Neural cell (in vitro differentiated cells): Measurements from ENCODE around the gene MYO3B. TPM values are rescaled to one million over a fixed set of nuclear protein-coding genes. Genes with fewer than 3 reads are reported as not detected.

Experiments
- H2AFZ ChIP-seq: fragments of 200-600, 300-800 bp; sonication (generic), shearing (Covaris generic); 2 replicates; pipeline ENCODE4 v1.6.0; 2014; ENCODE audit warnings: low read depth, mild to moderate bottlenecking, antibody characterized with exemption, low read length, moderate library complexity
- H3F3A ChIP-seq: fragments of 200-600 bp; shearing (Covaris generic); 2 replicates; pipeline ENCODE4 v1.6.1; 2016; ENCODE audit warnings: mild to moderate bottlenecking, moderate library complexity, mixed read lengths, antibody characterized with exemption, low read length; ENCODE audit not compliant: insufficient read depth, poor library complexity, severe bottlenecking
- H3K27ac ChIP-seq: fragments of 200-600, 300-800 bp; sonication (generic), shearing (Covaris generic); 2 replicates; pipeline ENCODE4 v1.5.1; 2014; ENCODE audit warnings: mild to moderate bottlenecking, low read length, moderate library complexity
- H3K27me3 ChIP-seq: fragments of 300-800, 200-600 bp; sonication (generic), shearing (Covaris generic); 2 replicates; pipeline ENCODE4 v1.6.0; 2014; ENCODE audit warnings: mild to moderate bottlenecking, low read depth, low read length, moderate library complexity; ENCODE audit not compliant: insufficient read depth
- H3K36me3 ChIP-seq: fragments of 300-800, 200-600 bp; sonication (generic), shearing (Covaris generic); 2 replicates; pipeline ENCODE4 v1.5.1; 2014; ENCODE audit warnings: mild to moderate bottlenecking, antibody characterized with exemption, low read length, moderate library complexity; ENCODE audit not compliant: insufficient read depth
- H3K4me2 ChIP-seq: fragments of 300-800, 200-600 bp; sonication (generic), shearing (Covaris generic); 2 replicates; pipeline ENCODE4 v1.6.0; 2014; ENCODE audit warnings: mild to moderate bottlenecking, low read length
- H3K4me3 ChIP-seq: fragments of 300-800, 200-600 bp; sonication (generic), shearing (Covaris generic); 2 replicates; pipeline ENCODE4 v1.5.1; 2014; ENCODE audit warnings: mild to moderate bottlenecking, low read length, moderate library complexity
- H3K79me2 ChIP-seq: fragments of 200-600 bp; shearing (Covaris generic); replicated peaks from 2 replicates; pipeline ENCODE4 v1.6.0; 2014; ENCODE audit warnings: mild to moderate bottlenecking, low read length, moderate library complexity; ENCODE audit not compliant: insufficient read depth
- H3K9ac ChIP-seq: fragments of 300-800, 200-600 bp; sonication (generic), shearing (Covaris generic); 2 replicates; pipeline ENCODE4 v1.6.1; 2016; ENCODE audit warnings: mild to moderate bottlenecking, low read length, mixed read lengths
- H3K9me2 ChIP-seq: fragments of 200-600 bp; shearing (Covaris generic); 2 replicates; pipeline ENCODE4 v1.6.1; 2016; ENCODE audit warnings: mild to moderate bottlenecking, low read length, mixed read lengths; ENCODE audit not compliant: insufficient read depth
- H3K9me3 ChIP-seq: fragments of 200-600, 300-800 bp; sonication (generic), shearing (Covaris generic); 2 replicates; pipeline ENCODE4 v1.6.1; 2016; ENCODE audit warnings: mild to moderate bottlenecking, mixed run types, low read length, moderate library complexity, mixed read lengths
- H4K20me1 ChIP-seq: fragments of 200-600 bp; shearing (Covaris generic); 2 replicates; pipeline ENCODE4 v1.6.1; 2016; ENCODE audit warnings: mild to moderate bottlenecking, mixed run types; ENCODE audit not compliant: insufficient read depth
- EP300 ChIP-seq: fragments of 450-650 bp; conservative IDR thresholded peaks from 2 replicates; pipeline ENCODE4 v1.6.1; 2014; ENCODE audit warnings: antibody characterized with exemption, mild to moderate bottlenecking, moderate library complexity; ENCODE audit not compliant: poor library complexity, severe bottlenecking
- EZH2 ChIP-seq: fragments of 200-600, 300-800 bp; shearing (Covaris generic), sonication (generic); IDR thresholded peaks from 2 replicates; pipeline ENCODE4 v1.6.1; 2014; ENCODE audit warnings: antibody characterized with exemption, low read length, borderline replicate concordance, mild to moderate bottlenecking; ENCODE audit not compliant: insufficient read depth, poor library complexity, severe bottlenecking
- MXI1 ChIP-seq: fragments of 450-650 bp; conservative IDR thresholded peaks from 2 replicates; pipeline ENCODE4 v1.6.1; 2014; ENCODE audit warnings: antibody characterized with exemption, mild to moderate bottlenecking; ENCODE audit not compliant: poor library complexity, severe bottlenecking
- POLR2AphosphoS5 ChIP-seq: IDR thresholded peaks from 2 replicates; pipeline ENCODE4 v1.6.1; 2012
- RAD21 ChIP-seq: fragments of 450-650 bp; conservative IDR thresholded peaks from 2 replicates; pipeline ENCODE4 v1.6.1; 2014; ENCODE audit warnings: antibody characterized with exemption, mild to moderate bottlenecking, moderate library complexity
- SMC3 ChIP-seq: fragments of 450-650 bp; conservative IDR thresholded peaks from 2 replicates; pipeline ENCODE4 v1.6.1; 2014; ENCODE audit warnings: antibody characterized with exemption, mild to moderate bottlenecking, moderate library complexity; ENCODE audit not compliant: poor library complexity
- TAF1 ChIP-seq: IDR thresholded peaks from 2 replicates; pipeline ENCODE4 v1.6.1; 2012; ENCODE audit warnings: low read depth
- polyA plus RNA-seq: library from polyadenylated mRNA; depleted of rRNA; stranded (reverse); fragments of >200 nt; gene quantifications from 2 replicates; pipeline ENCODE4 v1.2.3, GENCODE V29; 2014
- TF ChIP-seq, protein P1 (sequence below): IDR thresholded peaks from 2 replicates; pipeline ENCODE4 v1.6.1; 2012; ENCODE audit warnings: borderline replicate concordance
- TF ChIP-seq, protein P2 (sequence below): fragments of 450-650 bp; IDR thresholded peaks from 2 replicates; pipeline ENCODE4 v1.5.1; 2014; ENCODE audit warnings: antibody characterized with exemption, mild to moderate bottlenecking, moderate library complexity; ENCODE audit not compliant: poor library complexity, severe bottlenecking

Gene MYO3B
- polyA plus RNA-seq, 1 donor from 2014 or later = 0.11 TPM

DNA sequence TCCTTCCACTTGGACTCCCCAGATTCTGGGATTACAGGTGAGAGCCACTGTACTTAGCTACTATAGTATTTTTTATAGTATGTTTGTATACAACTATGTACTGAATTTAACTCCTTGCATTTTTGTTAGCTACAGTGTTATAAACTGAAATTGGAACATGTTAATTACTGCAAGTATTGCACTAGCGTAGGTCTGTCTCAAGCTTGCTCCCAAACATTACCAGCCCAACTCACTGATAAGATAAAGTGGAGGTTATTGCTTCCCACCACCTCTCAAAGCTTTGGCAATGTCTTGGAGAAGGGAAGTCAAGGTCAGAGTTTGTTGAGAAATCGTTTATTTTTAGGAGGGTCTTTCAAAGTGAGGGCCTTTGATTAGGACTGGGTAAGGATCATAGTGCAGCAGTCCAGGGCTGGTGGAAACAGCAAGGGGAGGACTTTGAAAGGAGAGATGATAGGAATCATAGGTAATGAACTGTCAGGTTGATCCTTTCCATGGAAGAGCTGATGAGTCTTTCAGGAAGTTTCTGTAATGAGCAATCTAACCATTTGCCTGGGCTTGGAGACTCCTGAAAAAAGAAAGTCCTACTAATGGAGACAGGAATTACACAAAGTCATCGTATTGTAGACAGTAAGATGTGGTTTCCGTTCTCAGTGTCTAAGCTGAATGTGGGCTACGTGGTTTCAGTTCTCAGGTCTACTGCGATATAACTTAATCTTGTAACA lies 257.1 kb downstream of the MYO3B start:
- no peaks in the 10 kb centered on the region for H3K9me2 ChIP-seq
- no peak overlapping the region for H3K9ac ChIP-seq
- H3F3A ChIP-seq = no peaks in the 10 kb centered on the region
- no peak overlapping the region for H3K4me3 ChIP-seq
- H3K4me2 ChIP-seq = no peak overlapping the region
- no peaks in the 10 kb centered on the region for H3K27me3 ChIP-seq
- H3K27ac ChIP-seq = no peak overlapping the region
- H4K20me1 ChIP-seq = no peaks in the 10 kb centered on the region
- TF ChIP-seq EP300 = no peak
- H3K36me3 ChIP-seq = no peaks in the 10 kb centered on the region
- H3K9me3 ChIP-seq = no peaks in the 10 kb centered on the region
- H2AFZ ChIP-seq = no peak overlapping the region
- no peaks in the 10 kb centered on the region for H3K79me2 ChIP-seq

DNA sequence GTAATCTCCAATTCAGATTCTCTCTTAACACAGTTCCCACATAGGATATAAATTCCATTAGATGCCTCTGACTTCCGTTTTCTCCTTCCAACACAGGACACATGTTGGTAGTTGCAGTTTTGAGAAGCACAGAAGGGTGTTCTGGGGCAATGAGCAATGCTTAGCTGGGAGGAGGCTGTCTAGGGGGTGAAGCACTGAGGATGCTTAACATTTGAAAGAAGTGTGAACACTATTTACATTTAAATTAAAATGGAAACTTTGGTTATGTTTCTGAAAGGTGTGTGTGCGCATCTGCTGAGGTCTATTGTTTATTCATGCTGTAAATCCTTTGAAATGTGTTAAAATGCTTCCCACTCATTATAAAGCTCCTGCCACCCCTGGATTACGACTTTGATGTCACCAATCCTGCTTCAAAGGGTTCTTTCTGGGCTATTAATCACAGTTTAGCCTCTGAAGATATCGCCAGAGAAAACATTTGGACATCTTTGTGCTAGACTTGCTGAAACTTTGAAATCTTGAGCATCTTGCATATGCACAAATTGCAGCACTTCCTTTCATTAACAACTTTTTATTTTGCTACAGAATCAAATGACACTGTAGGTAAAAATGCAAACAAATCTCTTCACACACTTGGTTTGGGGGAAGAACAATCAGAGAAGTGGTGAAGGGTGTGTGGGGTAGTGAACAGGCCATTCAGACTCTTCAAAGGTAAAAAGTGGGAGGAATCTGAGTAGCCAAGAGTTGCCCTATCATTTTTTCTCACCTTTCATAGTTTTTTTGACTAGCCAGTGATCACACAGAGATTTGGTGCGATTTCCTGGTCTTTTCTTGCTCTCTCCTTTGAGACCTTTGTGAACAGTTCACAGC lies 258.4 kb downstream of the MYO3B start:
- no peak overlapping the region for H2AFZ ChIP-seq
- no peaks in the 10 kb centered on the region for H3K9me3 ChIP-seq
- no peaks in the 10 kb centered on the region for H3K27me3 ChIP-seq
- H3K79me2 ChIP-seq = no peaks in the 10 kb centered on the region
- TF ChIP-seq, protein P1, sequence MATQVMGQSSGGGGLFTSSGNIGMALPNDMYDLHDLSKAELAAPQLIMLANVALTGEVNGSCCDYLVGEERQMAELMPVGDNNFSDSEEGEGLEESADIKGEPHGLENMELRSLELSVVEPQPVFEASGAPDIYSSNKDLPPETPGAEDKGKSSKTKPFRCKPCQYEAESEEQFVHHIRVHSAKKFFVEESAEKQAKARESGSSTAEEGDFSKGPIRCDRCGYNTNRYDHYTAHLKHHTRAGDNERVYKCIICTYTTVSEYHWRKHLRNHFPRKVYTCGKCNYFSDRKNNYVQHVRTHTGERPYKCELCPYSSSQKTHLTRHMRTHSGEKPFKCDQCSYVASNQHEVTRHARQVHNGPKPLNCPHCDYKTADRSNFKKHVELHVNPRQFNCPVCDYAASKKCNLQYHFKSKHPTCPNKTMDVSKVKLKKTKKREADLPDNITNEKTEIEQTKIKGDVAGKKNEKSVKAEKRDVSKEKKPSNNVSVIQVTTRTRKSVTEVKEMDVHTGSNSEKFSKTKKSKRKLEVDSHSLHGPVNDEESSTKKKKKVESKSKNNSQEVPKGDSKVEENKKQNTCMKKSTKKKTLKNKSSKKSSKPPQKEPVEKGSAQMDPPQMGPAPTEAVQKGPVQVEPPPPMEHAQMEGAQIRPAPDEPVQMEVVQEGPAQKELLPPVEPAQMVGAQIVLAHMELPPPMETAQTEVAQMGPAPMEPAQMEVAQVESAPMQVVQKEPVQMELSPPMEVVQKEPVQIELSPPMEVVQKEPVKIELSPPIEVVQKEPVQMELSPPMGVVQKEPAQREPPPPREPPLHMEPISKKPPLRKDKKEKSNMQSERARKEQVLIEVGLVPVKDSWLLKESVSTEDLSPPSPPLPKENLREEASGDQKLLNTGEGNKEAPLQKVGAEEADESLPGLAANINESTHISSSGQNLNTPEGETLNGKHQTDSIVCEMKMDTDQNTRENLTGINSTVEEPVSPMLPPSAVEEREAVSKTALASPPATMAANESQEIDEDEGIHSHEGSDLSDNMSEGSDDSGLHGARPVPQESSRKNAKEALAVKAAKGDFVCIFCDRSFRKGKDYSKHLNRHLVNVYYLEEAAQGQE = no peak
- no peak for TF ChIP-seq EZH2
- no peaks in the 10 kb centered on the region for H4K20me1 ChIP-seq
- H3K4me2 ChIP-seq = no peak overlapping the region
- no peak overlapping the region for H3K4me3 ChIP-seq
- no peaks in the 10 kb centered on the region for H3K36me3 ChIP-seq
- H3K27ac ChIP-seq = no peak overlapping the region
- H3K9me2 ChIP-seq = no peaks in the 10 kb centered on the region
- H3F3A ChIP-seq = no peaks in the 10 kb centered on the region
- no peak overlapping the region for H3K9ac ChIP-seq

DNA sequence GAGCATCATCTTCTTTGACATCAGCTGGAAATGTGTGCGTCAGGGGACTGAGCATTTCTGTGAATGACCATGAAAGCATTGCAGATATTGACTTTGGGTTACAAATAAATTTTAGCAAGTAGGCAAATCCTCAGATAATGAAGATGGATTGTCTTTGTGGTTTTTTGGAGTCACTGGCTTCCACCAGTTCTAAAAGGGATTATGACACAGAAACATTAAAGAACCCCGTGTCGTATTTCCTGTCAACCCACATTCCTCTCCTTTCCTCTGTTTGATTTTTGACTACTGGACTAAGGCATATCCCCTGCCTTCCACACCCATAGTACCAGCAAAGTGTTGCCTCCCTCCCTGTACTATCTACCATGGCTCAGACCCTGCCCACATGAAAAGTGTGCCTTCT lies 268.1 kb downstream of the MYO3B start:
- TF ChIP-seq, protein P2, sequence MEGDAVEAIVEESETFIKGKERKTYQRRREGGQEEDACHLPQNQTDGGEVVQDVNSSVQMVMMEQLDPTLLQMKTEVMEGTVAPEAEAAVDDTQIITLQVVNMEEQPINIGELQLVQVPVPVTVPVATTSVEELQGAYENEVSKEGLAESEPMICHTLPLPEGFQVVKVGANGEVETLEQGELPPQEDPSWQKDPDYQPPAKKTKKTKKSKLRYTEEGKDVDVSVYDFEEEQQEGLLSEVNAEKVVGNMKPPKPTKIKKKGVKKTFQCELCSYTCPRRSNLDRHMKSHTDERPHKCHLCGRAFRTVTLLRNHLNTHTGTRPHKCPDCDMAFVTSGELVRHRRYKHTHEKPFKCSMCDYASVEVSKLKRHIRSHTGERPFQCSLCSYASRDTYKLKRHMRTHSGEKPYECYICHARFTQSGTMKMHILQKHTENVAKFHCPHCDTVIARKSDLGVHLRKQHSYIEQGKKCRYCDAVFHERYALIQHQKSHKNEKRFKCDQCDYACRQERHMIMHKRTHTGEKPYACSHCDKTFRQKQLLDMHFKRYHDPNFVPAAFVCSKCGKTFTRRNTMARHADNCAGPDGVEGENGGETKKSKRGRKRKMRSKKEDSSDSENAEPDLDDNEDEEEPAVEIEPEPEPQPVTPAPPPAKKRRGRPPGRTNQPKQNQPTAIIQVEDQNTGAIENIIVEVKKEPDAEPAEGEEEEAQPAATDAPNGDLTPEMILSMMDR = no peak
- TF ChIP-seq SMC3 (no peak), TAF1 (no peak), EP300 (no peak), POLR2AphosphoS5 (no peak), EZH2 (no peak), MXI1 (no peak), RAD21 (no peak)
- TF ChIP-seq, protein P1 = no peak
- Histone ChIP-seq H3K4me3 (no peak overlapping the region), H4K20me1 (no peaks in the 10 kb centered on the region), H3K27ac (no peak overlapping the region), H3F3A (no peaks in the 10 kb centered on the region), H3K4me2 (no peak overlapping the region), H2AFZ (no peak overlapping the region), H3K9ac (no peak overlapping the region), H3K9me3 (peaks cover 5% of the 10 kb centered on the region), H3K27me3 (no peaks in the 10 kb centered on the region), H3K9me2 (no peaks in the 10 kb centered on the region), H3K79me2 (no peaks in the 10 kb centered on the region), H3K36me3 (no peaks in the 10 kb centered on the region)
